Fibroblast of gingiva (primary cell): Measurements from ENCODE around the gene CCZ1B.
"Not testable (repeated sequence)": the region's sequence is repeated elsewhere in the genome, so short reads cannot be mapped to it uniquely, and the experiment has no call there.

Source experiments
- DNase-seq: peaks from one replicate; pipeline ENCODE4 v3.0.0-alpha.2; 2011; ENCODE audit warnings: low read depth

Gene CCZ1B

GRCh38 chr7:6826151-6826550 is at the start of gene CCZ1B:
TSS of gene CCZ1B (minus strand) at chr7:6826275. CDS start at chr7:6826197, 78 bp downstream.
- DNase-seq, result peak; percentile 77

- not testable (repeated sequence) for DNase-seq
Measured at GRCh38 chr7:6875022-6875421, 48.9 kb upstream of the CCZ1B start.

- not testable (repeated sequence) for DNase-seq
Measured at GRCh38 chr7:6872246-6872945, 46.3 kb upstream of the CCZ1B start.

GRCh38 chr7:6871421-6872144 is 45.5 kb upstream of the CCZ1B start:
- not testable (repeated sequence) for DNase-seq

GRCh38 chr7:6864751-6865150 is 38.7 kb upstream of the CCZ1B start:
- DNase-seq, result not testable (repeated sequence)

GRCh38 chr7:6864188-6864587 is 38.1 kb upstream of the CCZ1B start:
- DNase-seq, result not testable (repeated sequence)

- not testable (repeated sequence) for DNase-seq
Measured at GRCh38 chr7:6862876-6863275, 36.8 kb upstream of the CCZ1B start.

- DNase-seq, result not testable (repeated sequence)
Measured at GRCh38 chr7:6857721-6858314, 31.7 kb upstream of the CCZ1B start.

- not testable (repeated sequence) for DNase-seq
Measured at GRCh38 chr7:6855563-6856131, 29.6 kb upstream of the CCZ1B start.

- DNase-seq, result not testable (repeated sequence)
Measured at GRCh38 chr7:6854747-6855562, 28.9 kb upstream of the CCZ1B start.

GRCh38 chr7:6853681-6854080 is 27.6 kb upstream of the CCZ1B start:
- not testable (repeated sequence) for DNase-seq

- not testable (repeated sequence) for DNase-seq
Measured at GRCh38 chr7:6849127-6849526, 23.1 kb upstream of the CCZ1B start.

GRCh38 chr7:6847751-6848150 is 21.7 kb upstream of the CCZ1B start:
- DNase-seq, result not testable (repeated sequence)

- not testable (repeated sequence) for DNase-seq
Measured at GRCh38 chr7:6845971-6846449, 19.9 kb upstream of the CCZ1B start.

GRCh38 chr7:6843654-6844053 is 17.6 kb upstream of the CCZ1B start:
- not testable (repeated sequence) for DNase-seq

- not testable (repeated sequence) for DNase-seq
Measured at GRCh38 chr7:6843092-6843491, 17.0 kb upstream of the CCZ1B start.

- not testable (repeated sequence) for DNase-seq
Measured at GRCh38 chr7:6842278-6842921, 16.3 kb upstream of the CCZ1B start.

GRCh38 chr7:6837081-6837480 is 11.0 kb upstream of the CCZ1B start:
- DNase-seq, result not testable (repeated sequence)

GRCh38 chr7:6835521-6835920 is 9.4 kb upstream of the CCZ1B start:
- not testable (repeated sequence) for DNase-seq

GRCh38 chr7:6833636-6834035 is 7.6 kb upstream of the CCZ1B start:
- DNase-seq, result no peak
